Measurements from ENCODE around the gene RGS10.

The RGS10 gene

DNA sequence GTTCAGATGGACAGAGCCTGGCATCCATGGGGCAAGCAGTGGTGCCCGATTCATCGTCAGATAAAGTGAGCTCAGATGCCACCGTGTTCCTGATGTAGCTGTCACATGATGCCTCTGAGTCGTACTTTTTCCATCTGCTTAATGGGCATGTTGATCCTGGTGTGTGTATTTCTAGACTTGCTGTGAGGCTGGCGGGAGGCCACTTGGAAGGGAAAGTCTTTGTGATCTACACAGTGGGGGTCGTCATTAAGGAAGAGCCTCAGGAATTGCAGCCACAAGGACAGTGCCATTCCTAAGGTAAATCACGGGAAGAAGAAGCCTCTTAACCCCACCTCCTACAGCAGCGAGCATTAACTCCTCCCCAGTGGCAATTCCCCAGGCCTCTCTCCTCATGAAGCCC, 63.0 kb downstream of the RGS10 start:
- Histone ChIP-seq H3K27me3 (ENCODE audit: insufficient read depth, low read depth, severe bottlenecking) (no peaks in the 10 kb centered on the region), H3K4me3 (ENCODE audit: low read depth, low read length) (no peak overlapping the region), H3K9me3 (ENCODE audit: severe bottlenecking) (no peaks in the 10 kb centered on the region), H3K27ac (no peak overlapping the region), H3K36me3 (no peaks in the 10 kb centered on the region)
- TF ChIP-seq, protein P1, sequence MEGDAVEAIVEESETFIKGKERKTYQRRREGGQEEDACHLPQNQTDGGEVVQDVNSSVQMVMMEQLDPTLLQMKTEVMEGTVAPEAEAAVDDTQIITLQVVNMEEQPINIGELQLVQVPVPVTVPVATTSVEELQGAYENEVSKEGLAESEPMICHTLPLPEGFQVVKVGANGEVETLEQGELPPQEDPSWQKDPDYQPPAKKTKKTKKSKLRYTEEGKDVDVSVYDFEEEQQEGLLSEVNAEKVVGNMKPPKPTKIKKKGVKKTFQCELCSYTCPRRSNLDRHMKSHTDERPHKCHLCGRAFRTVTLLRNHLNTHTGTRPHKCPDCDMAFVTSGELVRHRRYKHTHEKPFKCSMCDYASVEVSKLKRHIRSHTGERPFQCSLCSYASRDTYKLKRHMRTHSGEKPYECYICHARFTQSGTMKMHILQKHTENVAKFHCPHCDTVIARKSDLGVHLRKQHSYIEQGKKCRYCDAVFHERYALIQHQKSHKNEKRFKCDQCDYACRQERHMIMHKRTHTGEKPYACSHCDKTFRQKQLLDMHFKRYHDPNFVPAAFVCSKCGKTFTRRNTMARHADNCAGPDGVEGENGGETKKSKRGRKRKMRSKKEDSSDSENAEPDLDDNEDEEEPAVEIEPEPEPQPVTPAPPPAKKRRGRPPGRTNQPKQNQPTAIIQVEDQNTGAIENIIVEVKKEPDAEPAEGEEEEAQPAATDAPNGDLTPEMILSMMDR (IDR thresholded peaks at IDR 0.05; ENCODE audit: low read depth, low read length) = no peak
- DNase-seq = no peak

DNA sequence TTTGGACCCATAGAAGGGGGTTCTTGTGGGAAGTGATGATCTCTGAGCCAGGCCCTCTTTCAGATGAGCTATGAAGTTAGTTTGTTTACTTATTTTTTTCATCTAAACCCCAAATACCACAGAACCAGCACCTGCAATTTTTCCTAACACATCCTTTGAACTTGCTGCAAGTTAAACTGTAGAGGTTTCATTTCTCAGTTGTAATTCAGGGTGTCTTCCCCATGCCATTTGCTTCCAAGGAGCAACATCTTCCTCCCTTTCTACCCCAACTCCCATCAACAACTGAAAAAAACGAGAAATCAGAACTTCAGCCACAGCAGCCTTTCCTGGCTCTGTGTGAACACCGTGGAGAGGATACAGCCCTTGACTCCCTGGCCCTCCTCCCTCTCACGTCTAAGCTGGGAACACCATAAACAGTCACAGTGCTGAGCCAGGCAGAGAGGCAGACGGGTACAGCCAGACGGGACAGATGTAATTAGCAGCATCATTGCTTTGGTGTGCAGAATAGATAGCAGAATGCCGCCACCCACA, 63.6 kb downstream of the RGS10 start:
- no peak for DNase-seq
- no peaks in the 10 kb centered on the region for H3K27me3 ChIP-seq (ENCODE audit: insufficient read depth, low read depth, severe bottlenecking)

DNA sequence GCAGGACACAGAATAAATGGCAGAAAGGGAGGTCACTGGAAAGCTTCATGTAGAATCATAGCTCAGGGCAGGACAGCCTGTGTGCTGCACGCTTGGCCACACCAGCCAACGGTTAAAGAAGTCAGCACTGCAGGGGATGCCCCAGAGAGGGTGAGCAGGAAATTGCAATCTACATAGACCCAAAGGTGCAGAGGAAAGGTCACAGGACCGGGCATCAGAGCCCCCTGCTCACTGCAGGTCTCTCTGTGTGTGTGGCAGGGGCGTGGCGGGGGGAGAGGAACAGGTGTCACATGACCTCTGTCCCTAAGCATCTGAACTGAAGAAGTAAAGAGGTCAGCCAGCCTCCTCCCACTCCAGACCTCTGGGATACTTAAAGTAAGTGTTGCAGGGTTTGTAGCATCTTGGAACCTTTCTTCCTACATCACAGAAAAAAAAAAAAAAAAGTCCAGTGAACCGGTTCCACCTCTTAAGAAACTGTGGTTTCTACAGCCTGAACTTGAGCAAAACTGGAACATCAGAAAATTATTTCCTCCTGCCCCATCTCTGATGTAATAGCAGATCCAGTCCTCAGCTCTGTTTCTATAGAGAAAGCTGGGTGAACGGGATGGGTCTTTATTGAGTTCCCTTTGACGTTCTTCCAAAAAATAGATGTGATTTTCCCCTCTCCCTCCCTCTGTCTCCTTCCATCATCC, 64.3 kb downstream of the RGS10 start:
- H3K27me3 ChIP-seq (ENCODE audit: insufficient read depth, low read depth, severe bottlenecking) = no peaks in the 10 kb centered on the region
- no peak overlapping the region for H3K4me3 ChIP-seq (ENCODE audit: low read depth, low read length)

More for the DNA sequence above, 63.6 kb downstream of the RGS10 start:
- H3K9me3 ChIP-seq (ENCODE audit: severe bottlenecking) = no peaks in the 10 kb centered on the region
- no peaks in the 10 kb centered on the region for H3K36me3 ChIP-seq
- no peak overlapping the region for H3K27ac ChIP-seq
- TF ChIP-seq, protein P1 (IDR thresholded peaks at IDR 0.05; ENCODE audit: low read depth, low read length) = no peak
- no peak overlapping the region for H3K4me3 ChIP-seq (ENCODE audit: low read depth, low read length)

DNA sequence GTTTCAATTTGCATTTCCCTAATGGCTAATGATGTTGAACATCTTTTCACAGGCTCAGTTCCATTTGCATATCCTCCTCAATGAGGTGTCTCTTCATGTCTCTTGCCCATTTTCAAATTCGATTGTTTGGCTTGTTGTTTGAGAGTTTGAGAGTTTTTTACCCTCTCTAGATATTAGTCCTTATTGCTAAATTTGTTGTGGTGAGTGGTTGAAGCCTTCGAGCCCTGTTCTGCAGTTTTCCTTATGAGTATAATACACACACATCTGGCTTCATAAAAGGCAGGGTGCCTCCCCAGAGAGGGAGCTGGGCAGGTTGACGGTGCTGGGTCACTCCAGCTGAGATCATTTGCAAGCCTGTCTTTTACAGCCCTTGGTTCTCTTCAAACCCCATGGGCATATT, 65.1 kb downstream of the RGS10 start:
- Histone ChIP-seq H3K27ac (no peak overlapping the region), H3K4me3 (ENCODE audit: low read depth, low read length) (no peak overlapping the region), H3K36me3 (no peaks in the 10 kb centered on the region), H3K9me3 (ENCODE audit: severe bottlenecking) (no peaks in the 10 kb centered on the region), H3K27me3 (ENCODE audit: insufficient read depth, low read depth, severe bottlenecking) (no peaks in the 10 kb centered on the region)
- TF ChIP-seq, protein P1 (IDR thresholded peaks at IDR 0.05; ENCODE audit: low read depth, low read length) = no peak
- DNase-seq = no peak

More for the DNA sequence above, 64.3 kb downstream of the RGS10 start:
- Histone ChIP-seq H3K27ac (no peak overlapping the region), H3K36me3 (no peaks in the 10 kb centered on the region), H3K9me3 (ENCODE audit: severe bottlenecking) (no peaks in the 10 kb centered on the region)
- TF ChIP-seq, protein P1 (IDR thresholded peaks at IDR 0.05; ENCODE audit: low read depth, low read length) = no peak
- DNase-seq = no peak

DNA sequence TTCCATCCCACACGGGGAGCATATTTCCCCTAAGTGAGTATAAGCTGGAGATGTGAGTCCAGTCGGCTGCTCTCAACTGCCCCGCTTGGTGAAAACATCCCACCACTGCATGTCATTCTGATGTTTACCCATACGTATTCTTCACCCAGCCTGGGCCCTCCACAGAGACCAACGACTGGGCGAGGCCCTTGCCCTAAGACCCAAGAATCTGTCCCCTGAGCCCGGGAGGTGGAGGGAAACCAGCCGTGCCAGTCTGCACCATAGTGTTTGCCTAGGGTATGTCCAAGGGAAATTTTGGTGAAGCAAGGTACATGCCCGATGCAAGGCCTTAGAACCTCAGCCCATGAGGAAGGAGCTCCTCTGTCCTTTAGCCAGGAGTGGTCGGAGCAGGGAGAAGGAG, 67.9 kb downstream of the RGS10 start:
- no peaks in the 10 kb centered on the region for H3K27me3 ChIP-seq (ENCODE audit: insufficient read depth, low read depth, severe bottlenecking)
- H3K4me3 ChIP-seq (ENCODE audit: low read depth, low read length) = no peak overlapping the region
- H3K36me3 ChIP-seq = no peaks in the 10 kb centered on the region
- TF ChIP-seq, protein P1 (IDR thresholded peaks at IDR 0.05; ENCODE audit: low read depth, low read length) = no peak
- no peaks in the 10 kb centered on the region for H3K9me3 ChIP-seq (ENCODE audit: severe bottlenecking)
- no peak for DNase-seq
- H3K27ac ChIP-seq = no peak overlapping the region

DNA sequence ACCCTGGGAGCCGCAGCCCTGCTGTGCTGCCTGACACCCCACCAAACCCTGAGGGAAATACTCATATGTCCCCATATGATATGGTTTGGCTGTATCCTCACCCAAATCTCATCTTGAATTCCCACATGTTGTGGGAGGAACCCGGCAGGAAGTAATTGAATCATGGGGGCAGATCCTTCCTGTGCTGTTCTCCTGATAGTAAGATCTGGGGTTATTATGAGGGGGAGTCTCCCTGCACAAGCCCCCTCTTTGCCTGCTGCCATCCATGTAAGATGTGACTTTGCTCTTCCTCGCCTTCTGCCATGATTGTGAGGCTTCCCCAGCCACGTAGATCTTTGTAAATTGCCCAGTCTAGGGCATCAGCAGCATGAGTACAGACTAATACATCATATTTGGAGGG, 68.7 kb downstream of the RGS10 start:
- TF ChIP-seq, protein P1 (IDR thresholded peaks at IDR 0.05; ENCODE audit: low read depth, low read length) = no peak
- no peak overlapping the region for H3K4me3 ChIP-seq (ENCODE audit: low read depth, low read length)
- no peak overlapping the region for H3K27ac ChIP-seq
- DNase-seq = no peak
- H3K36me3 ChIP-seq = no peaks in the 10 kb centered on the region
- H3K27me3 ChIP-seq (ENCODE audit: insufficient read depth, low read depth, severe bottlenecking) = no peaks in the 10 kb centered on the region
- H3K9me3 ChIP-seq (ENCODE audit: severe bottlenecking) = no peaks in the 10 kb centered on the region

All from WERI-Rb-1 (cell line).